GM12892 (cell line): Measurements from ENCODE around the gene EPC2. TPM values are rescaled to one million over a fixed set of nuclear protein-coding genes. Genes with fewer than 3 reads are reported as not detected.

Source experiments
- DNase-seq: peaks from one replicate; pipeline ENCODE4 v3.0.0; 2011; ENCODE audit not compliant: insufficient read length
- FAIRE-seq: peaks from 2 replicates; lab custom pipeline; 2011; peaks lifted over from hg19 to GRCh38; lab: Jason Lieb, UNC
- POLR2A ChIP-seq: IDR thresholded peaks from 2 replicates; pipeline ENCODE4 v1.6.1; 2011; ENCODE audit warnings: low read depth, low read length, control low read depth
- POLR2AphosphoS5 ChIP-seq: IDR thresholded peaks from 2 replicates; pipeline ENCODE4 v1.6.1; 2011; ENCODE audit warnings: low read depth, low read length, control low read depth
- TAF1 ChIP-seq: IDR thresholded peaks from 2 replicates; pipeline ENCODE4 v1.6.1; 2011; ENCODE audit warnings: low read depth, mild to moderate bottlenecking, control low read depth, low read length, borderline replicate concordance
- polyA plus RNA-seq: library from polyadenylated mRNA; unstranded; fragments of >200 nt; gene quantifications from one replicate; pipeline ENCODE4 v1.2.1, GENCODE V29; 2012; ENCODE audit warnings: missing spikeins, inconsistent platforms; ENCODE audit not compliant: missing spikeins

EPC2 gene, protein sequence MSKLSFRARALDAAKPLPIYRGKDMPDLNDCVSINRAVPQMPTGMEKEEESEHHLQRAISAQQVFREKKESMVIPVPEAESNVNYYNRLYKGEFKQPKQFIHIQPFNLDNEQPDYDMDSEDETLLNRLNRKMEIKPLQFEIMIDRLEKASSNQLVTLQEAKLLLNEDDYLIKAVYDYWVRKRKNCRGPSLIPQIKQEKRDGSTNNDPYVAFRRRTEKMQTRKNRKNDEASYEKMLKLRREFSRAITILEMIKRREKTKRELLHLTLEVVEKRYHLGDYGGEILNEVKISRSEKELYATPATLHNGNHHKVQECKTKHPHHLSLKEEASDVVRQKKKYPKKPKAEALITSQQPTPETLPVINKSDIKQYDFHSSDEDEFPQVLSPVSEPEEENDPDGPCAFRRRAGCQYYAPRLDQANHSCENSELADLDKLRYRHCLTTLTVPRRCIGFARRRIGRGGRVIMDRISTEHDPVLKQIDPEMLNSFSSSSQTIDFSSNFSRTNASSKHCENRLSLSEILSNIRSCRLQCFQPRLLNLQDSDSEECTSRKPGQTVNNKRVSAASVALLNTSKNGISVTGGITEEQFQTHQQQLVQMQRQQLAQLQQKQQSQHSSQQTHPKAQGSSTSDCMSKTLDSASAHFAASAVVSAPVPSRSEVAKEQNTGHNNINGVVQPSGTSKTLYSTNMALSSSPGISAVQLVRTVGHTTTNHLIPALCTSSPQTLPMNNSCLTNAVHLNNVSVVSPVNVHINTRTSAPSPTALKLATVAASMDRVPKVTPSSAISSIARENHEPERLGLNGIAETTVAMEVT
- 8.1 TPM for polyA plus RNA-seq

DNA sequence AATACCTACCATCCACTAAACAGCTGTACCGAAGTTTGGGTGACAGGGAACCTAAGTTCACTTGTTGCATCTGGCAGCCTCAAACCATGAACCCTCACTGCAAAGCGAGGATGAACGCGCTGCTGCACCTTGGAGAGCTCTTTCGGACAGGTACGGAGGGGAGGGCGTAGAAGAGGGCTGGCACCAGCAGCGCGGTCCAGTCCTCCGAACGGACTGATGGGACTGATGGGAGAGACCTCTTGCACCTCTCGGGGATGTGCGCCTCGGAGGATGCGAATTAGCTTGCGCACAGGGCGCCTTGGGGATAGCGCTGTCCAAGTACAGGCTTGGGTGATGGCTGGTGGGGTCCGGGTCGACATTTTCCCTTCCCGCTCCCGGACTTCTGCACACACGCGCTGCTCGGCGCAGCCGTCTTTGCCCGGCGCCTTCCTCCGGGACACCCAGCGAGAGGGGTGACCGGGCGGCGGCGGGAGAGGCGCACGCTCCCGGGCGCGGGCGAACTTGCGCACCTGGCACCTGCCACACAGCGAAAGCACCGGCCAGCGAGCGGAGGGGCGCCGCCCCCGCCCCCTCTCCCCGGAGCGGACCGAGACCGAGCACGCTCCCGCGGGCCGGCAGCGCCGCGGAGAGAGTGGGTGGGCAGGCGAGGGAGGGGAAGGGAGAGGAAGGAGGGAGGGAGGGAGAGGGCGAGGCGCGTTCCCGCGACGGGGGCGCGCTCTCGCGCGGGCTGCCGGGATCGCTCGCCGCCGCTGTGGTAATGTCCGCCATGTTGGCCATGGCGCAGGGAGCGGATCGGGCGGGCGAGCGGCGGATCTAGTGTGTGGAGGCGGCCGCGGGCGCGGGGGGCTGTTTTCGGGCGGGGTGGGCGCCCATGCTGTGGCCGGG, at the start of gene EPC2:
Gene EPC2 (plus strand): TSS at position 754 of the 885 bp plus-strand sequence. CDS start 267 bp downstream, outside the sequence.
- TF ChIP-seq POLR2A, result peak; percentile 87
- TF ChIP-seq TAF1, result peak; percentile 80
- TF ChIP-seq POLR2AphosphoS5, result peak; percentile 85
- FAIRE-seq (peak; percentile 100), DNase-seq (peak; percentile 62)

DNA sequence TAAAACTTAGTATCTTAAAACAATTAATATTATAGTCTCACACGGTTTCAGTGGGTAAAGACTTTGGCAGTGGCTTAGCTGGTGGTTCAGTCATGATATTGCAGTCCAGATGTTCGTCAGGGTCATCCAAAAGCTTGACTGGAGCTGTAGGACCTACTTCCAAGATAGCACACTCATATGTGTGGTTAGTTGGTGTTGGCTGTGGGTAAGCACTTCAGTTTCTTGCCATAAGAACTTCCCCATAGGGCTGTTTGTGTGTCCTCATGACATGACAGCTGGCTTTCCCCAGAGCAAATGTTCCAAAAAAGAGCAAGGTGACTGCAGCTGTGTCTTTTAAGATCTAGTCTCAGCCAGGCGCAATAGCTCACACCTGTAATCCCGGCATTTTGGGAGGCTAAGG, 48.5 kb upstream of the EPC2 start:
- FAIRE-seq (no peak), DNase-seq (no peak)
- TF ChIP-seq POLR2A, result no peak
- TF ChIP-seq POLR2AphosphoS5, result no peak
- TF ChIP-seq TAF1, result no peak

DNA sequence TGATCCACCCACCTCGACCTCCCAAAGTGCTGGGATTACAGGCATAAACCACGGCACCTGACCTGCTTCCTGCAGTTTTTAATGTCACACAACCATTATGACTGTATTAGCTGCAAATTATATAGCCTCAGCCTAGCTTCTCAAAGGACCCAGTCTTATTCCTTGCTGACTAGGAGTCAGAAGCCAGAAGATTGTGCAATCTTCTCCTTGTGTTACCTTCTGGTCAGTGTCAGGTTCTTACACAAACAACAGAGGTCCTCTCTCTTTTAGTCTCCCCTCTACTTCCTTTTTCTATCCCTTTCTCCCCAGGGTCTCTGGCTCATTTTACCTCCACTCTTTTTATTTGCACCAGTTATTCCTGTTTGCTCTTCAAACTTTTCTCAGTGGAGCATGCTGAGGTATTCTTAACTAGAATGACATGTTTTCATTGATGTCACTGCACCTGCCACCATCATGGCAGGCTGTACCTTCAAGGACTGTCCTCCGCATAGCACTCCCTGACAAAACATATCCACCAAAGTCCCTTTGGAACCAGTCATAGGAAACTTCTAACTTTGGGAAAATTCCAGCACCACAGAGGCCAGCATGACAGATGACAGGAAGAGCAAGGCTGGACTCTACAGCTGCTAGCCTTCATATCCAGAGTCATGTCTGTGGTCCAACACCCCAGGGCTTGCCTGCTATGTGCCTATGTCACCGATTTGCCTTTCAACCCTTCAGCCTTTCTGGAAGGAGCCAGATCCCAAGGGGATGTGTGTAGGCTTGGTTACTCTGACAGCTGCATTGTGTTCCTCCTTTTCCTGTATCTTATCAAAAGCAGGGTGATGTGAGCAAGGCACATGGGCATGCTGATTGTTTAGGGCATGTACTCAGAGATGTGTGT, 45.2 kb upstream of the EPC2 start:
- no peak for TF ChIP-seq POLR2A
- TF ChIP-seq TAF1, result no peak
- TF ChIP-seq POLR2AphosphoS5, result no peak
- DNase-seq, result no peak
- FAIRE-seq, result no peak

DNA sequence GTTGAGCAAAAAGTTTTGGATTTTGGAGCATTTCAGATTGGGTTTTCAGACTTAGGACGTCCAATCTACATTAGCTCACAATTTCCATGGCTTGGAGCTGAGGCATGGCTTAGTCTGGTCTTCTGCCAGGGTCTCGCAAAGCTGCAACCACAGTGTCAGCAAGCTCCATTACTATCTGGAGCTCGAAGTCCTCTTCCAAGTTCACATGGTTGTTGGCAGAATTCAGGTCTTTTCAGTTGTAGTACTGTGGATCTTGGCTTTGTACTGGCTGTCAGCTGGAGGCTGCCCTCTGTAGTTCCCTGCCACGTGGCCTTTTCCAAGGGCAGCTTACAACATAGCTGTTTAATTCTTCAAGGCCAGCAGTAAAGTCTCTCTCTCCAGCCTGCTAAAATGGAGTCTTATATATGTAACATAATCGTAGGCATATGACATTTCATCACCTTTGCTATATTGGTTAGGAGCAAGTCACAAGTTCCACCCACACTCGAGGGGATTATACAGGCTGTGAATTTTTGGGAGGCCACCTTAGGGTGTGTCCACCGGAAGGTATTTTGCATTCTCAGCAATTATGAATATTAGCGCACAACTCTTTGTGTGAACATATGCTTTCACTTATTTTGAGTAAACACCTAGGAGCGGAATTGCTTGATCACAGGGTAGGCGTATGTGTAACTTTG, 41.5 kb upstream of the EPC2 start:
- DNase-seq (no peak), FAIRE-seq (no peak)
- TF ChIP-seq POLR2A, result no peak
- no peak for TF ChIP-seq POLR2AphosphoS5
- TF ChIP-seq TAF1, result no peak

DNA sequence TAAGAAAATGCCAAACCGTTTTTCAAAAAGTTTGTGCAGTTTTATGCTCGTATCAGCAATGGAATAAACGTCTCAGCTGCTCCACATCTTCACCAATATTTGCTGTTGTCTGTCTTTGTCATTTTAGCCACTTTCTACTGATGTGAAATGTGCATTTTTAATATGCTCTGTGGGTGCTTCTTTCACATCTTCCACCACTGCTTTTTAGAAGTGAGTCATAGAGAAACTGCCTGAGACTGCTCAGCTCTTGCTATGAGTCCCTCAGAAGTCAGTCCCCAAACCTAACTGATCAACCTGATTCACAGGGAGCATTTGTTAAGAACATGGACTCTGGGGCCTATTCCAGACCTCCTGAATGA, 41.0 kb upstream of the EPC2 start:
- FAIRE-seq (peak; percentile 80), DNase-seq (peak; percentile 52)
- no peak for TF ChIP-seq TAF1
- TF ChIP-seq POLR2A, result no peak
- no peak for TF ChIP-seq POLR2AphosphoS5

DNA sequence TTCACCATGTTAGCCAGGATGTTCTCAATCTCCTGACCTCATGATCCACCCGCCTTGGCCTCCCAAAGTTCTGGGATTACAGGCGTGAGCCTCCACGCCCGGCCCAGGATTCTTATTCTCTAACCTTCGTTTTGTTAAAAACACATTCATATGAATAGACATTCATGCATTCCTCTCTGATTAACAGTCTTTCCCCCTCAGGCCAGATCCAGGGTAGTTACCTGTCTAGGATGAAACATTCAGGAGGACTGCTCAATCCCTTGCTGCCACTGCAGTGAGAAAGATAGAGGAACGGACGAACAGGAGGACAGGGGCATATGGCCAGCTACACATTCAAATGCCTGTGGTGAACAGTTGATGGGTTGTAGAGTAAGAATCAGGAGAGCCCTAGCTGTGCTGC, 39.6 kb upstream of the EPC2 start:
- TF ChIP-seq POLR2A (no peak), TAF1 (no peak), POLR2AphosphoS5 (no peak)
- FAIRE-seq, result no peak
- no peak for DNase-seq

DNA sequence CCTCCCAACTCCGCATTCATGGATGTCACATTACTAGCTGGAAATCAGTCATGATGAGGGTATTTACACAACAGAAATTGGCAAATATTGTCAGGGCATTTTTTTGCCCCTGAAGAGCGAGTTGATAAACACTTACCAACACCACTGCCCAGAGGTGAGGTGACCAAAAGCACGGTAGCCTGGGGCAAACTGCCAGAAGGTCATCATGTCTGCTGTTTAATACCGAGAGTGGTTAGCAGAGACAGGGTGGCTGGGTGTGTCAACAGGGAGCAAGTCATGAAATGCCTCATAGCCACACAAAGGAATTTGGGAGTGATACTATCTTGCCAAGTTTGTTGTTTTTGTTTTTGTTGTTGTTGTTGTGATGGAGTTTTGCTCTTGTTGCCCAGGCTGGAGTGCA, 37.0 kb upstream of the EPC2 start:
- no peak for TF ChIP-seq TAF1
- no peak for TF ChIP-seq POLR2A
- TF ChIP-seq POLR2AphosphoS5, result no peak
- DNase-seq (no peak), FAIRE-seq (no peak)

DNA sequence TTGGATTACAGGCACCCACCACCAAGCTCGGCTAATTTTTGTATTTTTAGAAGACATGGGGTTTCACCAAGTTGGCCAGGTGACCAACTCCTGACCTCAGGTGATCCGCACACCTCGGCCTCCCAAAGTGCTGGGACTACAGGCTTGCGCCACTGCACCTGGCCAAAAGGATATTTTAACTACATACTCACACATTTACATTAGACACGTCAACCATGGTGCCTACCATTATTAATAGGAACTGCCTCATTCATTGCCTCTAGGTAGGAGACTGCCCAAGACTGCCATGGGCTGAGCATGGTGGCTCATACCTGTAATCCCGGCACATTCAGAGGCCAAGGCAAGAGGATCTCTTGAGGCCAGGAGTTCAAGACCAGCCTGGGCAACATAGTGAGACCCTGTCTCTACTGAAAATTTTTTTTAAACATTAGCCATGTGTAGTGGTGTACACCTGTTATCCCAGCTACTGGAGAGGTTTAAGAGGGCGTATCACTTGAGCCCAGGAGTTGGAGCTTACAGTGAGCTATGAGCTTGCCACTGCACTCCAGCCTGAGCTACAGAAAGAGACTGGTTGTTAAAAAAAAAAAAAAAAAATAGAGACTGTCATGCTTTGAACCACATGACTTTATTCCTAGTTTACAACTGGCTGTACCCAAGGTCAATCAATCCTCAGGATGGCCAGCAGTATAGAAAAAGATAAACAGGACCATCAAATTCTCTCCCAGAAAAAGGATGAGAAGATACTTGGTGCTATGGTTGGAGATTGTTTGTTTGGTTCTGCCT, 31.1 kb upstream of the EPC2 start:
- no peak for TF ChIP-seq TAF1
- TF ChIP-seq POLR2A, result no peak
- TF ChIP-seq POLR2AphosphoS5, result no peak
- DNase-seq (no peak), FAIRE-seq (no peak)

DNA sequence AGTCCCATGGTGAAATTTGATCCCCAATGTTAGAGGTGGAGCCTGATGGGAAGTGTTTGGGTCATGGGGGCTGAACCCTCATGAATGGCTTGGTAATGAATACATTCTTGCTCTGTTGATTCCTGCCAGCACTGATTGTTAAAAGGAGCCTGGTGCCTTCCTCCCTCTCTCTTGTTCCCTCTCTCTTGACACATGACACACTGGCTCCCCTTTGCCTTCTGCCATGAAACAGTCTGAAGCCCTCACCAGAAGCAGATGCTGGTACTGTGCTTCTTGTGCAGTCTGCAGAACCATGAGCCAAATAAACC, 30.6 kb upstream of the EPC2 start:
- DNase-seq (no peak), FAIRE-seq (peak; percentile 78)
- TF ChIP-seq POLR2A, result no peak
- TF ChIP-seq TAF1, result no peak
- no peak for TF ChIP-seq POLR2AphosphoS5
